ENCODE data around the gene HDGFL1.

The HDGFL1 gene

GRCh38 chr6:22593895-22594294 is 24.5 kb downstream of the HDGFL1 start:
- FAIRE-seq, result no peak

DNA sequence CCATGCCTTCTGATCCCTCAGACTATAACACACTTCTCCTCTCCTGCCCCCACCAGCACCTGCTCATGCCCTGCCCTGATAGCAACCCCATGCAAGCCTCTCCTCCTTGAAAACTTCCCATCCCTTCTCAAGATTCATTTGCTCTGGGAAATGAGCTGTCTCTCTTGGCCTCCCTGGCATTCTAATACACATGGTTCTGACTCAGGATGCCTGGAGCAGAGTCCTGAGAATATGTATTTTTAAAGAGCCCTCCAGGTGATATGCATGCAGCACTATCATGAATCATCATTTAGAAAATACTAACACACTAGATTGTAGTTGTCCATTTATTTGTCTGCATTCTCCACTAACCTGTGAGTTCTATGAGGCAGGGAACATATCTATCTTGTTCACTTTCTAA is 26.6 kb downstream of the HDGFL1 start:
- no peak for FAIRE-seq

DNA sequence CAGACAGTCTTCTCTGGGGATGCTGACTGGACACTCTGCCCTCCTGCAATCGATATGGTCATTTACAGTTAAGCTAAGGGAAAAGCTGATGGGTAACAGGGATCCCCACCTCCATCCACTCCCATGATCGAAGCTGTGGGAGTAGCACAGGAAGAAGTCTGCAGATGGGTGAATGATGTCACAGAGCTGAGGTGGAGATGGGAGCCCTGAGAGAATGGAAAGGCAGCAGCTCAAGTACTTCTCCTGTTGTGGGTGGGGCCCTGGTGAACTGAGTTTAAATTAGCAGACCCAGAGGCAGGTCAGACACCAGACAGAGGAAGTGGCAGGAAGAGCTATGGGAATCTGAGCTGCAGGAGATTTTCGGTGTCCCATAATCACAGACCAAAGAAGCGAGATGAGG is 29.0 kb downstream of the HDGFL1 start:
- no peak for FAIRE-seq

GRCh38 chr6:22600059-22600458 is 30.7 kb downstream of the HDGFL1 start:
- FAIRE-seq, result no peak

- no peak for FAIRE-seq
Observed at GRCh38 chr6:22601984-22602383, 32.6 kb downstream of the HDGFL1 start.

DNA sequence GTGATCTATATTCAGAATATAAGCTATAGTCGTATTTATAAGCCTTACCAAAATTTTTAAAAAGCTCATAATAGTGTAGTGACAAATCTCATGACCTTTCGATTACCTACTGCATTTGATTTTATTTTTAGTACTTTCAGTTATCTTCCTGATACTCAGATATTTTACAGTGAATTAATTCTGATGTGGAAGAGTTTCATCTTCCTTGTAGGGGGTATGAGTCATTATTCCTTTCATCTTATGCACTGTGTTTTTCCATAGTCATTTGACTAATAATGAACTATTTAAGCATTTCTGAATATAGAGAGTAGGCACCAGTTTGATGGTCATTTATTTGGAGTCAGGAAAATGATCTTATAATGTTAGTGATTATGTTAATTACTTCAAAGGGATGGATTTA is 36.4 kb downstream of the HDGFL1 start:
- no peak for FAIRE-seq

GRCh38 chr6:22610127-22610526 is 40.8 kb downstream of the HDGFL1 start:
- no peak for FAIRE-seq

DNA sequence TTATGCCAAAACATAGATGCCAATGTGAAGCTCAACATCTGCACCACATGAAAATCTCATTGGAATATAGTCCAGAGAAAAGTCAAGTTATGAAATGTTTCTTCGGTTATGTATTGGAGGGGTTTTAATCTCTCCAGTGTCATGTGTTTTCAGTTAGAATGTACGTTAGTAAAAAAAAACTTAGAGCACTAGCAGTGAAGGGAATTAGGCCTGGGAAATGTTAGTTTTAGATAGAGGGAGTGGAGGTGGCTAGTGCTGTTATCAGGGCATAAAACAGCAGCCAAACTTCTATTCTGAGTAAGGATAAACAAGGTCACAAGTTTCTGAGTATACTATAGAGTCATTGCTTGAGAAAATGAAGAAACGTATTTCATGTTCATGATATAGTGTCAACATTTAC is 42.9 kb downstream of the HDGFL1 start:
- no peak for FAIRE-seq

GRCh38 chr6:22613051-22613450 is 43.7 kb downstream of the HDGFL1 start:
- no peak for FAIRE-seq

GRCh38 chr6:22613695-22614094 is 44.3 kb downstream of the HDGFL1 start:
- FAIRE-seq, result no peak

DNA sequence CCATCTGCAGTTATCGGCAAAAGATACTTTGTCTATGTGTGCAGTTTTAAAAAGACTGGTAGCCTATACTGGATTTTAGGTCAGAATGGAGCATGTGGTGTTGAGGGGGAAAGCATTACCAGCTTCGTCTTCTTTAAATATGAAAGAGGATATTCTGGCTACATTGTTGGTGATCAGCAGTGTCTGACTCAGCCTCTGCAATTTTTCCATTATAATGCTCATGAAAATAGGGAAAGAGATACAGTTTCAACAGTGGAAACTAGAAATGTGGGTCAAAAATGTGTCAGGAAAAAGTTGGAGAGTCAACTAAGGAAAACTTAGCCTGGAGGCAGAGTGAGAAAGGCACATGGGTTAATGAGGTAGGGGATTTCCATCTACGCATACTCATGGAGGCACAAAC is 45.2 kb downstream of the HDGFL1 start:
- FAIRE-seq, result no peak

- FAIRE-seq, result no peak
Observed at GRCh38 chr6:22621028-22621427, 51.7 kb downstream of the HDGFL1 start.

All from G401.6 (cell line).